HepG2 (cell line): ENCODE data around the gene MFSD11. TPM values are rescaled to one million over a fixed set of nuclear protein-coding genes. Genes with fewer than 3 reads are reported as not detected.
A peak's percentile ranks its signal among the peaks of the same experiment; 100 is the strongest.

Experiments used
- EED ChIP-seq: sonication (generic); formaldehyde crosslinking; IDR thresholded peaks from 2 replicates; pipeline ENCODE4 v1.5.0; 2020; ENCODE audit warnings: mild to moderate bottlenecking, missing genetic modification reagents
- IKZF4 ChIP-seq: sonication (generic); formaldehyde crosslinking; IDR thresholded peaks from 2 replicates; pipeline ENCODE4 v1.5.1; 2020; ENCODE audit warnings: borderline replicate concordance, mild to moderate bottlenecking, low read depth, missing genetic modification reagents; ENCODE audit errors: not compliant biosample characterization
- KDM4B ChIP-seq: sonication (generic); formaldehyde crosslinking; IDR thresholded peaks from 2 replicates; pipeline ENCODE4 v1.4.0; 2020; ENCODE audit warnings: missing genetic modification reagents
- MBNL3 ChIP-seq: fragments of 250-450 bp; sonication (Bioruptor Pico); conservative IDR thresholded peaks from 2 replicates; pipeline ENCODE4 v1.8.0; 2022; ENCODE audit warnings: mild to moderate bottlenecking, inconsistent platforms
- MEF2D ChIP-seq: sonication (generic); formaldehyde crosslinking; IDR thresholded peaks from 2 replicates; pipeline ENCODE4 v1.5.1; 2020; ENCODE audit warnings: mild to moderate bottlenecking, missing genetic modification reagents
- MTA1 ChIP-seq: sonication (generic); formaldehyde crosslinking; IDR thresholded peaks from 2 replicates; pipeline ENCODE4 v1.4.0; 2020; ENCODE audit warnings: missing genetic modification reagents, mild to moderate bottlenecking, borderline replicate concordance
- MYNN ChIP-seq: sonication (generic); formaldehyde crosslinking; IDR thresholded peaks from 2 replicates; pipeline ENCODE4 v1.4.0; 2020; ENCODE audit warnings: mild to moderate bottlenecking, low read depth, missing genetic modification reagents
- NFKBIZ ChIP-seq: IDR thresholded peaks from 2 replicates; pipeline ENCODE4 v1.6.1; 2018; ENCODE audit warnings: missing genetic modification reagents, missing compliant biosample characterization
- RFX1 ChIP-seq: fragments of 450-650 bp; IDR thresholded peaks from 2 replicates; pipeline ENCODE4 v1.6.1; 2017
- SMARCE1 ChIP-seq: fragments of 450-650 bp; IDR thresholded peaks from 2 replicates; pipeline ENCODE4 v1.6.1; 2017; ENCODE audit warnings: borderline replicate concordance
- ZKSCAN8 ChIP-seq: IDR thresholded peaks from 2 replicates; pipeline ENCODE4 v1.6.1; 2016; ENCODE audit warnings: borderline replicate concordance, missing genetic modification reagents, missing compliant biosample characterization
- ZMYM4 ChIP-seq: sonication (generic); formaldehyde crosslinking; IDR thresholded peaks from 2 replicates; pipeline ENCODE4 v1.8.1; 2023; ENCODE audit warnings: mild to moderate bottlenecking, missing genetic modification reagents
- ZNF260 ChIP-seq: sonication (generic); formaldehyde crosslinking; IDR thresholded peaks from 2 replicates; pipeline ENCODE4 v1.4.0; 2020; ENCODE audit warnings: missing genetic modification reagents, low read depth, mild to moderate bottlenecking, borderline replicate concordance
- ZNF3 ChIP-seq: IDR thresholded peaks from 2 replicates; pipeline ENCODE4 v1.7.0; 2017; ENCODE audit warnings: inconsistent platforms
- ZNF331 ChIP-seq: sonication (generic); formaldehyde crosslinking; IDR thresholded peaks from 2 replicates; pipeline ENCODE4 v1.4.0; 2020; ENCODE audit warnings: missing genetic modification reagents
- ZNF577 ChIP-seq: sonication (generic); formaldehyde crosslinking; IDR thresholded peaks from 2 replicates; pipeline ENCODE4 v1.4.0; 2020; ENCODE audit warnings: mild to moderate bottlenecking, low read depth, missing genetic modification reagents, borderline replicate concordance
- ZNF605 ChIP-seq: sonication (generic); formaldehyde crosslinking; IDR thresholded peaks from 2 replicates; pipeline ENCODE4 v1.8.0; 2022; ENCODE audit warnings: mild to moderate bottlenecking, missing genetic modification reagents
- polyA plus RNA-seq, 8 experiments: library from polyadenylated mRNA; depleted of rRNA in 3 of 8; stranded (reverse) in 7 of 8; unstranded in 1 of 8; fragments of >200 nt; fragmentation: Illumina TruSeq in 4 of 8; extraction: Trizol in 4 of 8; gene quantifications; 2 replicates each; pipeline versions ENCODE4 v1.2.1 to v1.2.3, GENCODE V29; 2011 to 2016; ENCODE audit warnings: low read depth in 4 of 8, missing spikeins in 1 of 8, mixed read lengths in 1 of 8; ENCODE audit not compliant: insufficient read depth in 1 of 8
- total RNA-seq, 5 experiments: library from RNA; depleted of rRNA; stranded (reverse); fragments of >200 nt; fragmentation: Illumina TruSeq; extraction: Trizol; gene quantifications; 2 replicates each; pipeline ENCODE4 v1.2.3, GENCODE V29; 2016; ENCODE audit warnings: low read depth in 1 of 5
- TF ChIP-seq, protein P1 (sequence below): sonication (generic); formaldehyde crosslinking; IDR thresholded peaks from 2 replicates; pipeline ENCODE4 v1.5.1; 2020; ENCODE audit warnings: missing genetic modification reagents, mild to moderate bottlenecking, borderline replicate concordance
- TF ChIP-seq, protein P2 (sequence below): sonication (generic); formaldehyde crosslinking; IDR thresholded peaks from 2 replicates; pipeline ENCODE4 v1.8.1; 2022; ENCODE audit warnings: mild to moderate bottlenecking, missing genetic modification reagents
- TF ChIP-seq, protein P3 (sequence below): sonication (generic); formaldehyde crosslinking; IDR thresholded peaks from 2 replicates; pipeline ENCODE4 v1.8.0; 2022; ENCODE audit warnings: missing genetic modification reagents, mild to moderate bottlenecking, inconsistent platforms, borderline replicate concordance
- TF ChIP-seq, protein P4 (sequence below): IDR thresholded peaks from 2 replicates; pipeline ENCODE4 v1.6.1; 2012; ENCODE audit warnings: low read length, improper control_type of control experiment

MFSD11 gene
- total and polyA plus RNA-seq, 2 of the 13 experiments (the other 11 are each of a cell fraction or from before 2014, with no cell fraction given): 26.1 to 36.3 TPM

DNA sequence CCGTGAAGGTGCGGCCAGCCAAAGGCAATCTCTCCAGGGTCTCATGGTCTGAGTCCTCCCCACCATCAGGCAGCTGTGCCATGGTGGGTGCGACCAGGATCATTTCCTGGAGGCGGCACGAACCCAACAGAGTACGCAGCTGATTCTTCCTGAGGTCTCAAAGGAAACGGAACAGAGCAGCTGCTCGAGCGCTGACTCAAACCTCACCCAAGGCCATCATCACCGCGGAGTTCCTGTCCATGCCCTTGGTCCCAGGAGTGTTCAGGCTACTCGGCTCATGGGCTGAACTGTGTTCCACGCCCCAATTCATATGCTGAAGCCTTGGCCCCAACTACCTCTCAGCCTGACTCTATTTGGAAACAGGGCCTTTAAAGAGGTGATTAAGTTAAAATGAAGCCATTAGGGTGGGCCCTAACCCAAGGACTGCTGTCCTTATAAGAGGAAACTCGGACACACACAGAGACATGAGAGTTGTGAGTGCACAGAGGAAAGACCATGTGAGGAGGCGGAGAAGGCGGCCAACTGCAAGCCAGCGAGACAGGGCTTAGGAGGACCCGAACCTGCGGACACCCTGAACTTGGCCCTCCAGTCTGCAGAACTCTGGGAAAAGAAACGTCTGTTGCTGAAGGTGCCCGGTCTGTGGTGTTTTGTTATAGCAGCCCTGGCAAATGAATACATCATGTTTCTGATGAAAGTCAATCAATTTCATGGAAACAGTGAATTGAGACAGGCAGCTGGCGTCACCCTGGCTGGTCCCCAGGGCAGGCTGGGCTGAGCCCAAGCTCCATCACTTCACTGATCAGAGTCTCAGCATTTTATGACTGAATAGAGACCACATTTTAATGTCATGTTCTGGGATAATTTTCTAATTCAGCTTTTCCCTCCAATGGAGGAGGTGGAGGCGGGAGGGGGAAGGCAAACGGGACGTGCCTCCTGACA lies 40.9 kb upstream of the MFSD11 start (continued):
- TF ChIP-seq, protein P1, sequence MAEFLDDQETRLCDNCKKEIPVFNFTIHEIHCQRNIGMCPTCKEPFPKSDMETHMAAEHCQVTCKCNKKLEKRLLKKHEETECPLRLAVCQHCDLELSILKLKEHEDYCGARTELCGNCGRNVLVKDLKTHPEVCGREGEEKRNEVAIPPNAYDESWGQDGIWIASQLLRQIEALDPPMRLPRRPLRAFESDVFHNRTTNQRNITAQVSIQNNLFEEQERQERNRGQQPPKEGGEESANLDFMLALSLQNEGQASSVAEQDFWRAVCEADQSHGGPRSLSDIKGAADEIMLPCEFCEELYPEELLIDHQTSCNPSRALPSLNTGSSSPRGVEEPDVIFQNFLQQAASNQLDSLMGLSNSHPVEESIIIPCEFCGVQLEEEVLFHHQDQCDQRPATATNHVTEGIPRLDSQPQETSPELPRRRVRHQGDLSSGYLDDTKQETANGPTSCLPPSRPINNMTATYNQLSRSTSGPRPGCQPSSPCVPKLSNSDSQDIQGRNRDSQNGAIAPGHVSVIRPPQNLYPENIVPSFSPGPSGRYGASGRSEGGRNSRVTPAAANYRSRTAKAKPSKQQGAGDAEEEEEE (CRISPR knock-in tag): no peak; the same call in 1 of the 2 replicates
- TF ChIP-seq ZNF260 (CRISPR knock-in tag) (no peak), ZKSCAN8 (CRISPR knock-in tag) (peak; percentile 47; the same call in 1 of the 2 replicates), SMARCE1 (no peak), EED (CRISPR knock-in tag) (no peak), ZNF605 (CRISPR knock-in tag) (0 out of 2 replicates have a peak, but pooled peaks have one; percentile 49), KDM4B (no peak), RFX1 (no peak), ZMYM4 (CRISPR knock-in tag) (no peak), NFKBIZ (no peak), MYNN (no peak), IKZF4 (no peak), ZNF331 (CRISPR knock-in tag) (no peak; the same call in 1 of the 2 replicates), MBNL3 (CRISPR knock-in tag) (no peak), ZNF3 (CRISPR knock-in tag) (no peak), ZNF577 (no peak), MEF2D (CRISPR knock-in tag) (no peak), MTA1 (CRISPR knock-in tag) (no peak; the same call in none of the 2 replicates)
- TF ChIP-seq, protein P2, sequence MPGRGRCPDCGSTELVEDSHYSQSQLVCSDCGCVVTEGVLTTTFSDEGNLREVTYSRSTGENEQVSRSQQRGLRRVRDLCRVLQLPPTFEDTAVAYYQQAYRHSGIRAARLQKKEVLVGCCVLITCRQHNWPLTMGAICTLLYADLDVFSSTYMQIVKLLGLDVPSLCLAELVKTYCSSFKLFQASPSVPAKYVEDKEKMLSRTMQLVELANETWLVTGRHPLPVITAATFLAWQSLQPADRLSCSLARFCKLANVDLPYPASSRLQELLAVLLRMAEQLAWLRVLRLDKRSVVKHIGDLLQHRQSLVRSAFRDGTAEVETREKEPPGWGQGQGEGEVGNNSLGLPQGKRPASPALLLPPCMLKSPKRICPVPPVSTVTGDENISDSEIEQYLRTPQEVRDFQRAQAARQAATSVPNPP (CRISPR knock-in tag): no peak
- TF ChIP-seq, protein P3, sequence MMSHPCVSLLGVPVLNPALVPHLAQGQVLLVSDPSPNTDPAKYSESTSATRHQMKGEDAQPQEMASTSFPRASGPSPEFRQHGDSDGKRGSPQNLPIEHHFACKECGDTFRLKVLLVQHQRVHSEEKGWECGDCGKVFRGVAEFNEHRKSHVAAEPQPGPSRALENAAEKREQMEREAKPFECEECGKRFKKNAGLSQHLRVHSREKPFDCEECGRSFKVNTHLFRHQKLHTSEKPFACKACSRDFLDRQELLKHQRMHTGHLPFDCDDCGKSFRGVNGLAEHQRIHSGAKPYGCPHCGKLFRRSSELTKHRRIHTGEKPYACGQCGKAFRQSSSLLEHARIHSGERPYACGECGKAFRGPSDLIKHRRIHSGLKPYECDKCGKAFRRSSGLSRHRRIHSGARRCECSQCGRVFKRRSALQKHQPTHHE (CRISPR knock-in tag): no peak
- TF ChIP-seq, protein P4, sequence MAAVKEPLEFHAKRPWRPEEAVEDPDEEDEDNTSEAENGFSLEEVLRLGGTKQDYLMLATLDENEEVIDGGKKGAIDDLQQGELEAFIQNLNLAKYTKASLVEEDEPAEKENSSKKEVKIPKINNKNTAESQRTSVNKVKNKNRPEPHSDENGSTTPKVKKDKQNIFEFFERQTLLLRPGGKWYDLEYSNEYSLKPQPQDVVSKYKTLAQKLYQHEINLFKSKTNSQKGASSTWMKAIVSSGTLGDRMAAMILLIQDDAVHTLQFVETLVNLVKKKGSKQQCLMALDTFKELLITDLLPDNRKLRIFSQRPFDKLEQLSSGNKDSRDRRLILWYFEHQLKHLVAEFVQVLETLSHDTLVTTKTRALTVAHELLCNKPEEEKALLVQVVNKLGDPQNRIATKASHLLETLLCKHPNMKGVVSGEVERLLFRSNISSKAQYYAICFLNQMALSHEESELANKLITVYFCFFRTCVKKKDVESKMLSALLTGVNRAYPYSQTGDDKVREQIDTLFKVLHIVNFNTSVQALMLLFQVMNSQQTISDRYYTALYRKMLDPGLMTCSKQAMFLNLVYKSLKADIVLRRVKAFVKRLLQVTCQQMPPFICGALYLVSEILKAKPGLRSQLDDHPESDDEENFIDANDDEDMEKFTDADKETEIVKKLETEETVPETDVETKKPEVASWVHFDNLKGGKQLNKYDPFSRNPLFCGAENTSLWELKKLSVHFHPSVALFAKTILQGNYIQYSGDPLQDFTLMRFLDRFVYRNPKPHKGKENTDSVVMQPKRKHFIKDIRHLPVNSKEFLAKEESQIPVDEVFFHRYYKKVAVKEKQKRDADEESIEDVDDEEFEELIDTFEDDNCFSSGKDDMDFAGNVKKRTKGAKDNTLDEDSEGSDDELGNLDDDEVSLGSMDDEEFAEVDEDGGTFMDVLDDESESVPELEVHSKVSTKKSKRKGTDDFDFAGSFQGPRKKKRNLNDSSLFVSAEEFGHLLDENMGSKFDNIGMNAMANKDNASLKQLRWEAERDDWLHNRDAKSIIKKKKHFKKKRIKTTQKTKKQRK: no peak
